Measurements from ENCODE around the gene KCTD10.

KCTD10 gene

DNA sequence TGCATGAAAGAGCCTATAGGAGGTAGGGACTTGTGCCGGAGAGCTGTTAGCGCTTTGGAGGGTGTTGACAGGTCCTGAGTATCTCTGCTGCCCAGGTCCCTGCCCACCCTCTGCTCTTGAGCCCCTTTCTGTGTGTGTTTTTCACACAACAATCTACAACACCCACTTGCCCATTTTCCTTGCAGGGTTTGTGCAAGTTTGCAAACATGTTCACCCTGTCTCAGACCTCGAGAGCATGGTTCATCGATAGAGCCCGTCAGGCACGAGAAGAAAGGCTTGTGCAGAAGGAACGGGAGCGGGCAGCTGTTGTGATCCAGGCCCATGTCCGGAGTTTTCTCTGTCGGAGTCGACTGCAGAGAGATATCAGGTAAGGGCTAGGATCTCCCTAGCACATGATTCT is 6.2 kb upstream of the KCTD10 start:
- no peak overlapping the region for H3K4me3 ChIP-seq (ENCODE audit: low read depth, low read length)
- TF ChIP-seq, protein P1, sequence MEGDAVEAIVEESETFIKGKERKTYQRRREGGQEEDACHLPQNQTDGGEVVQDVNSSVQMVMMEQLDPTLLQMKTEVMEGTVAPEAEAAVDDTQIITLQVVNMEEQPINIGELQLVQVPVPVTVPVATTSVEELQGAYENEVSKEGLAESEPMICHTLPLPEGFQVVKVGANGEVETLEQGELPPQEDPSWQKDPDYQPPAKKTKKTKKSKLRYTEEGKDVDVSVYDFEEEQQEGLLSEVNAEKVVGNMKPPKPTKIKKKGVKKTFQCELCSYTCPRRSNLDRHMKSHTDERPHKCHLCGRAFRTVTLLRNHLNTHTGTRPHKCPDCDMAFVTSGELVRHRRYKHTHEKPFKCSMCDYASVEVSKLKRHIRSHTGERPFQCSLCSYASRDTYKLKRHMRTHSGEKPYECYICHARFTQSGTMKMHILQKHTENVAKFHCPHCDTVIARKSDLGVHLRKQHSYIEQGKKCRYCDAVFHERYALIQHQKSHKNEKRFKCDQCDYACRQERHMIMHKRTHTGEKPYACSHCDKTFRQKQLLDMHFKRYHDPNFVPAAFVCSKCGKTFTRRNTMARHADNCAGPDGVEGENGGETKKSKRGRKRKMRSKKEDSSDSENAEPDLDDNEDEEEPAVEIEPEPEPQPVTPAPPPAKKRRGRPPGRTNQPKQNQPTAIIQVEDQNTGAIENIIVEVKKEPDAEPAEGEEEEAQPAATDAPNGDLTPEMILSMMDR (IDR thresholded peaks at IDR 0.05; ENCODE audit: low read depth, low read length): no peak
- no peak for DNase-seq (ENCODE audit: low read depth, low spot score)
- in situ Hi-C loops (cut with HindIII; ENCODE audit: low sequenced_read_pairs): no loop called here

DNA sequence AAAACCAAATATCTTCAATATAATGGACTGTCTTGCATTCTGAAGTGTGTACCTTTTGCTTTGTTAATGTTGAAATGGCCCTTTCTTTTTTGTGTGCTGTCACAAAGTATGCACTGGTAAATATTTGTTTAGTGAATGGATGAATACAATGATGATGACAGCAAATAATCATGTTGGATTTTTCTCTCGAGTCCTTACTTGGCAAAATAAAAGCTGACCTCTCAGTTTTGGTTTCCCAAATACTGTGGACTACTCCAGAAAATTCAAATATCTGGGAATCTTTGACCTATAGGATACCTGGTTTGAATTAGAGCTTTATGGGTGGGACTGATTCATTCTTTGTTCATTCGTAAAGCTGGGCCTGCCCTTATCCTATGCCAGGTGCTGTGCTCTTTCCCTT is 5.8 kb upstream of the KCTD10 start:
- H3K4me3 ChIP-seq (ENCODE audit: low read depth, low read length): no peak overlapping the region
- TF ChIP-seq, protein P1 (IDR thresholded peaks at IDR 0.05; ENCODE audit: low read depth, low read length): no peak
- in situ Hi-C loops (cut with HindIII; ENCODE audit: low sequenced_read_pairs): no loop called here
- DNase-seq (ENCODE audit: low read depth, low spot score): no peak

DNA sequence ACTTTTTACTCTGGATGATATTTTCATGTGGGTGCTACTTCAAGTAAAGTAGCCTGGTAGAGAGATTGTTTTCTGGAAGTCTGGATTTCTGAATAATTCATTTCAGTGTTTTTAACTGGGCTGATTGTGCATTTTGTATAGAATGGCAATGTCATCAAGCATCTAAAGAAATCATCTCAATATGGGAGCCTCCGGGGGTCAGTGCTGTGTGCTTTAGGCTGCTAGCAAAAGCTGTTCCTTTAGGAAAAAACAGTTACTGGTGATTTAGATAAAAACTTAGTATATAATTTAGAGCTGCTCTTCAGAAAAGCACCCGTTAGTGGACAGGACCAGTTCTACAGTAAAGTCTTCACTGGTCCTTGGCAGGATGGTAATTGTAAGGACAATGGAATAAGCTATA is 5.4 kb upstream of the KCTD10 start:
- in situ Hi-C loops (cut with HindIII; ENCODE audit: low sequenced_read_pairs): no loop called here
- TF ChIP-seq, protein P1 (IDR thresholded peaks at IDR 0.05; ENCODE audit: low read depth, low read length): no peak

DNA sequence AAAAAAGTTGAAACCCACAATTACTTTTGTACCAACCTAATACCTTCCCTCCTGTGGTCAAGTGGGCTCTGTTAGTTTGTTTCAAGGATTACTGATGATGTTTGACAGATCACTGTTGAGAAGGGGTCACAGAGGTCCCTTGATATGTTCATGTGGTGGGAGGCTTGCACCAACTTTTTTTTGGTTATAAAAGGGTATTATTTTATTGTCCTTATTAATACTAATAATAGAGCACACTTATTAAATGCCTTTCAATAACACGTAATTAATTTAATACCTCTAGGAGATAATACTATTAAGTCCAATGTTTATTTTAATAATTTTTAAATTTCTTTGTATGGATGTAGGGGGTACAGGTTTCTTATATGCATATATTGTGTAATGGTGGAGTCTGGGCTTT is 4.8 kb upstream of the KCTD10 start:
- DNase-seq (ENCODE audit: low read depth, low spot score): no peak
- TF ChIP-seq, protein P1 (IDR thresholded peaks at IDR 0.05; ENCODE audit: low read depth, low read length): no peak
- in situ Hi-C loops (cut with HindIII; ENCODE audit: low sequenced_read_pairs): no loop called here
- no peak overlapping the region for H3K4me3 ChIP-seq (ENCODE audit: low read depth, low read length)

More for the DNA sequence above, 5.4 kb upstream of the KCTD10 start:
- no peak for DNase-seq (ENCODE audit: low read depth, low spot score)
- H3K4me3 ChIP-seq (ENCODE audit: low read depth, low read length): no peak overlapping the region

DNA sequence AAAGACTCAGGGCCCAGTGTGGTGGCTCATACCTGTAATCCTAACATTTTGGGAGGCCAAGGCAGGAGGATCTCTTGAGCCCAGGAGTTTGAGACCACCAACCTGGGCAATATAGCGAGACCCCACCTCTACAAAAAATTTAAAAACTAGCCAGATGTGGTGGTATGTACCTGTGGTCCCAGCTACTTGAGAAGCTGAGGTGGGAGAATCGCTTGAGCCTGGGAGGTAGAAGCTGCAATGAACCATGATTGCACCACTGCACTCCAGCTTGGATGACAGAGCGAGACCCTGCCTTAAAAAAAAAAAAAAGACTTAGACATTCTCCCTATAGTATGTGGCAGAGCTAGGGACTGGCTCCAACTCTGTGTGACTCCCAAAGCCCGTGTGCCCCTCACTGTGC is 3.3 kb upstream of the KCTD10 start:
- TF ChIP-seq, protein P1 (IDR thresholded peaks at IDR 0.05; ENCODE audit: low read depth, low read length): no peak
- H3K4me3 ChIP-seq (ENCODE audit: low read depth, low read length): no peak overlapping the region
- in situ Hi-C loops (cut with HindIII; ENCODE audit: low sequenced_read_pairs): no loop called here
- no peak for DNase-seq (ENCODE audit: low read depth, low spot score)

DNA sequence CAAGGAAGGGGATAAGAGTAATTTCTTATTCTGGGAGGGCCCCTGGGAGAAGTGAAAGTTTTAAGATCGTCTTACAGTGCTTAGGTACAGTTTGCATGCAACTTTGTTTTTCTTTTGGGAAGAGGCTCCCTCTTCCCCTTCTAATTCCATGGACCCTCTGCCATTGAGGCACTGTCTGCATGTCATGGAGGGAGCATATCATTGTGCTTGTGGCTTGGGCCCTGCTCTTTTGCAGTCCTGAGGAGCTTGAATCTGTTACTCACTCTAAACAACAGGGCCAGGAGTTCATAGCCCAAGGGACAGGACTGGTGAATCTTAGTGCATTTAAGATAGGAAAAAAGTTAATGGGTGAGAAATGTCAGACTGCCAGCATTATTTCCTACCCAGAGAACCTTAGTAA is 2.7 kb upstream of the KCTD10 start:
- H3K4me3 ChIP-seq (ENCODE audit: low read depth, low read length): no peak overlapping the region
- in situ Hi-C loops (cut with HindIII; ENCODE audit: low sequenced_read_pairs): no loop called here
- TF ChIP-seq, protein P1 (IDR thresholded peaks at IDR 0.05; ENCODE audit: low read depth, low read length): no peak
- DNase-seq (ENCODE audit: low read depth, low spot score): no peak

DNA sequence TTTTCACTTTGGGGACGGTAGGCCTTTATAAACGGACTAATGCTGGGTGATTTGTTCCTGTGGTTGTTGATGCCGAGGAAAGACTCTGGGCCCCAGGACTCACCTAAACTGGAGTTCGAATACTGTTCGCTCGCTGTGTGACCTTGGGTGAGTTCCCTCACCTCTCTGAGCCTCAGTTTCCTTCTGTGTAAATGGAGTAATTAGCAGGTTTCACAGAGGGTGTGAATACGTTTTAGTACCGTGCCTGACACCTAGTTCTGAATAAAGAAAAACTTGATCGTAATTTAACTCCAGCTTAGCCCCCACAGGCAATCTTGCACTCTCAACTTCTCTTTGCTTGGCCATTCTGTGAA is 839 bp upstream of the KCTD10 start:
- no peak for DNase-seq (ENCODE audit: low read depth, low spot score)
- peak overlapping the region; percentile 90 for H3K4me3 ChIP-seq (ENCODE audit: low read depth, low read length)
- TF ChIP-seq, protein P1 (IDR thresholded peaks at IDR 0.05; ENCODE audit: low read depth, low read length): no peak
- in situ Hi-C loops (cut with HindIII; ENCODE audit: low sequenced_read_pairs): no loop called here
